SK-N-SH (cell line): ENCODE measurements around the gene SUMF1. TPM values are rescaled to one million over a fixed set of nuclear protein-coding genes. Genes with fewer than 3 reads are reported as not detected.
"Not testable (repeated sequence)": the region's sequence is repeated elsewhere in the genome, so short reads cannot be mapped to it uniquely, and the experiment has no call there.

ENCODE experiments used
- CTCF ChIA-PET: fragments of 300-600, 350-600 bp; formaldehyde crosslinking; extraction: SDS; loops from one replicate; lab custom pipeline; 2021; lab: Yijun Ruan, JAX
- POLR2A ChIA-PET: fragments of 350-600 bp; sonication (Branson Sonifier 250); formaldehyde crosslinking; extraction: SDS; loops from one replicate; lab custom pipeline; 2020; ENCODE audit warnings: antibody characterized with exemption, inconsistent platforms; lab: Yijun Ruan, JAX
- DNase-seq: peaks from one replicate; pipeline ENCODE4 v3.0.0; 2012
- H2AFZ ChIP-seq: fragments of 200-600 bp; sonication (generic); 2 replicates; pipeline ENCODE4 v1.8.1; 2016; ENCODE audit warnings: antibody characterized with exemption, mild to moderate bottlenecking, low read depth
- H3F3A ChIP-seq: fragments of 200-600 bp; sonication (generic); replicated peaks from 2 replicates; pipeline ENCODE3; 2016; ENCODE audit warnings: antibody characterized with exemption, mild to moderate bottlenecking; ENCODE audit not compliant: insufficient read depth
- H3K27ac ChIP-seq, 2 experiments: fragments of 200-500 bp in 1 of 2; fragments of 200-600 bp in 1 of 2; sonication (Bioruptor generic) in 1 of 2; sonication (generic), shearing (Covaris generic) in 1 of 2; 2 replicates each; pipeline versions ENCODE4 v1.5.1 to v1.6.1; 2014 to 2016; ENCODE audit warnings: low read depth in 2 of 2, inconsistent platforms in 1 of 2, low read length in 1 of 2, mild to moderate bottlenecking in 1 of 2, mixed read lengths in 1 of 2
- H3K27me3 ChIP-seq: fragments of 200-600 bp; sonication (generic), shearing (Covaris generic); 2 replicates; pipeline ENCODE4 v1.6.1; 2016; ENCODE audit warnings: mixed run types; ENCODE audit not compliant: insufficient read depth
- H3K36me3 ChIP-seq, 2 experiments: fragments of 200-500 bp in 1 of 2; fragments of 200-600 bp in 1 of 2; sonication (Bioruptor generic) in 1 of 2; sonication (generic) in 1 of 2; replicated peaks in 1 of 2; 2 replicates each; pipeline versions ENCODE3 to v1.5.1; 2014 to 2016; ENCODE audit warnings: low read length in 1 of 2, mild to moderate bottlenecking in 1 of 2; ENCODE audit not compliant: insufficient read depth in 2 of 2, control insufficient read depth in 1 of 2
- H3K4me1 ChIP-seq, 2 experiments: fragments of 200-500 bp in 1 of 2; fragments of 200-600 bp in 1 of 2; sonication (Bioruptor generic) in 1 of 2; sonication (generic), shearing (Covaris generic) in 1 of 2; 2 replicates each; pipeline versions ENCODE4 v1.5.1 to v1.6.1; 2014 to 2016; ENCODE audit warnings: low read depth in 1 of 2, low read length in 1 of 2, mixed run types in 1 of 2; ENCODE audit not compliant: insufficient read depth in 2 of 2, control insufficient read depth in 1 of 2
- H3K4me2 ChIP-seq: fragments of 200-600 bp; sonication (generic), shearing (Covaris generic); 2 replicates; pipeline ENCODE4 v1.6.1; 2017; ENCODE audit warnings: mixed run types
- H3K4me3 ChIP-seq, 2 experiments: fragments of 200-500 bp in 1 of 2; fragments of 200-600 bp in 1 of 2; sonication (Bioruptor generic) in 1 of 2; sonication (generic), shearing (Covaris generic) in 1 of 2; 2 replicates each; pipeline versions ENCODE4 v1.5.1 to v1.8.1; 2014 to 2016; ENCODE audit warnings: low read depth in 2 of 2, inconsistent platforms in 1 of 2, low read length in 1 of 2, mild to moderate bottlenecking in 1 of 2, mixed read lengths in 1 of 2, moderate library complexity in 1 of 2
- H3K79me2 ChIP-seq: fragments of 200-600 bp; sonication (generic); 2 replicates; pipeline ENCODE4 v1.8.1; 2017; ENCODE audit warnings: mild to moderate bottlenecking; ENCODE audit not compliant: insufficient read depth
- H3K9ac ChIP-seq: fragments of 200-600 bp; sonication (generic); 2 replicates; pipeline ENCODE4 v1.6.1; 2017; ENCODE audit warnings: mixed run types
- H3K9me2 ChIP-seq: fragments of 200-600 bp; sonication (generic); 2 replicates; pipeline ENCODE4 v1.6.1; 2017; ENCODE audit warnings: mixed run types
- H3K9me3 ChIP-seq: fragments of 200-600 bp; sonication (generic); 2 replicates; pipeline ENCODE4 v1.6.1; 2017; ENCODE audit warnings: mixed run types, mild to moderate bottlenecking, moderate library complexity
- H4K20me1 ChIP-seq: fragments of 200-600 bp; sonication (generic); 2 replicates; pipeline ENCODE4 v1.6.1; 2017; ENCODE audit warnings: mild to moderate bottlenecking, mixed run types; ENCODE audit not compliant: insufficient read depth
- ELF1 ChIP-seq: IDR thresholded peaks from 2 replicates; pipeline ENCODE4 v1.4.0; 2012
- GATA2 ChIP-seq: sonication (generic); formaldehyde crosslinking; IDR thresholded peaks from 2 replicates; pipeline ENCODE4 v1.5.0; 2020; ENCODE audit warnings: mild to moderate bottlenecking, missing genetic modification reagents
- JUND ChIP-seq: IDR thresholded peaks from 2 replicates; pipeline ENCODE4 v1.4.0; 2012
- NRF1 ChIP-seq: IDR thresholded peaks from 2 replicates; pipeline ENCODE4 v1.6.1; 2012; ENCODE audit warnings: low read depth, mild to moderate bottlenecking, low read length
- RCOR1 ChIP-seq: fragments of 150-350 bp; IDR thresholded peaks from 2 replicates; pipeline ENCODE4 v1.6.1; 2017; ENCODE audit warnings: antibody characterized with exemption, low read length
- TEAD4 ChIP-seq: IDR thresholded peaks from 2 replicates; pipeline ENCODE4 v1.4.0; 2012; ENCODE audit warnings: mild to moderate bottlenecking, borderline replicate concordance; ENCODE audit not compliant: insufficient read depth
- WGBS: methylation state at CpG from one replicate; pipeline ENCODE4 v1.1.6; 2017; ENCODE audit warnings: low lambda C conversion rate; 5-methylcytosine and 5-hydroxymethylcytosine counted together
- polyA plus RNA-seq, 3 experiments: library from polyadenylated mRNA; depleted of rRNA; stranded (reverse); fragments of >200 nt; gene quantifications; 2 replicates each; pipeline ENCODE4 v1.2.3, GENCODE V29; 2012
- TF ChIP-seq, protein P1 (sequence below): fragments of 150-350 bp; IDR thresholded peaks from 2 replicates; pipeline ENCODE4 v1.6.1; 2017; ENCODE audit warnings: antibody characterized with exemption, low read length, low read depth, borderline replicate concordance
- TF ChIP-seq, protein P2 (sequence below): IDR thresholded peaks from 2 replicates; pipeline ENCODE4 v1.4.0; 2012; ENCODE audit warnings: low read depth

The SUMF1 gene
- polyA plus RNA-seq, 1 of the 3 experiments (the other 2 are of a cell fraction), result 56.9 TPM

DNA sequence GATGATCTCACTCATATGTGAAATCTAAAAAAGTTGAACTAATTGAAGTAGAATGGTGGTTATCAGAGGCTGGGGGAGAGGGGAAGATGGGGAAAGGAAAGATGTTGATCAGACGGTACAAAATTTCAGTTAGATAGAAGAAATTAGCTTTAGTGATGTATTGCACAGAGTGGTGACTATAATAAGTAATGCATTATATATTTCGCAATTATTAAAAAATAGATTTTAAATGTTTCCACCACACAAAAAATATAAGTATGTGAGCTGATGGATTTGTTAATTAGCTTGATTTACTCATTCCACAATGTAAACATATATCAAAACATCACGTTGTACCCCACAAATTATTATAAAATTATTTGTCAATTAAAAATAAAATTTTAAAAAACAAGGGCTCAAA lies 8.1 kb downstream of the SUMF1 start:
- CTCF ChIA-PET, result interaction anchor here (1.2 to 2.0 kb wide), 2 partner anchors 108 to 174 kb away, joined by 4 to 8 read pairs; no protein-coding TSS in a partner anchor
- Histone ChIP-seq H3K9me2 (no peaks in the 10 kb centered on the region), H3K4me2 (no peak overlapping the region), H3K79me2 (peaks cover 5% of the 10 kb centered on the region; the same call in 1 of the 2 replicates), H3K4me1 (no peaks in the 10 kb centered on the region; a peak in 1 of 4 replicates), H3K9me3 (no peaks in the 10 kb centered on the region), H3K9ac (no peak overlapping the region)
- no peak for DNase-seq
- TF ChIP-seq NRF1, result no peak
- no peak for TF ChIP-seq ELF1
- TF ChIP-seq, protein P1, sequence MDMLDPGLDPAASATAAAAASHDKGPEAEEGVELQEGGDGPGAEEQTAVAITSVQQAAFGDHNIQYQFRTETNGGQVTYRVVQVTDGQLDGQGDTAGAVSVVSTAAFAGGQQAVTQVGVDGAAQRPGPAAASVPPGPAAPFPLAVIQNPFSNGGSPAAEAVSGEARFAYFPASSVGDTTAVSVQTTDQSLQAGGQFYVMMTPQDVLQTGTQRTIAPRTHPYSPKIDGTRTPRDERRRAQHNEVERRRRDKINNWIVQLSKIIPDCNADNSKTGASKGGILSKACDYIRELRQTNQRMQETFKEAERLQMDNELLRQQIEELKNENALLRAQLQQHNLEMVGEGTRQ, result no peak
- TF ChIP-seq, protein P2, sequence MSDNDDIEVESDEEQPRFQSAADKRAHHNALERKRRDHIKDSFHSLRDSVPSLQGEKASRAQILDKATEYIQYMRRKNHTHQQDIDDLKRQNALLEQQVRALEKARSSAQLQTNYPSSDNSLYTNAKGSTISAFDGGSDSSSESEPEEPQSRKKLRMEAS, result no peak
- TF ChIP-seq TEAD4, result no peak
- no peak for TF ChIP-seq JUND
- no peak for TF ChIP-seq GATA2 (CRISPR knock-in tag)
- TF ChIP-seq, all 33 proteins: peak for 0
- H3F3A ChIP-seq, result peaks cover 10% of the 10 kb centered on the region
- H3K27ac ChIP-seq, result no peak overlapping the region
- H4K20me1 ChIP-seq, result no peaks in the 10 kb centered on the region
- no peaks in the 10 kb centered on the region for H3K27me3 ChIP-seq
- H3K4me3 ChIP-seq, result no peak overlapping the region
- POLR2A ChIA-PET, result no interaction called here
- H2AFZ ChIP-seq, result no peak overlapping the region
- 93% methylated on average over 3 of the region's 3 CpGs for WGBS
- H3K36me3 ChIP-seq, result no peaks in the 10 kb centered on the region

DNA sequence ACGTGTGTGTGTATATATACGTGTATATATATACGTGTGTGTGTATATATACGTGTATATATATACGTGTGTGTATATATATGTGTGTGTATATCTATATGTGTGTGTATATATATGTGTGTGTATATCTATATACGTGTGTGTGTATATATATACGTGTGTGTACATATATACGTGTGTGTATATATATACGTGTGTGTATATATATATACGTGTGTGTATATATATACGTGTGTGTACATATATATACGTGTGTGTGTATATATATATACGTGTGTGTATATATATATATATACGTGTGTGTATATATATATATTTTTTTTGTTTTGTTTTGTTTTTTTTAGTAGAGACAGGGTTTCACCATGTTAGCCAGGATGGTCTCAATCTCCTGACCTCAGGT lies 10.3 kb downstream of the SUMF1 start:
- CTCF ChIA-PET, H3K36me3 ChIP-seq, H4K20me1 ChIP-seq, H3K4me3 ChIP-seq, H2AFZ ChIP-seq, DNase-seq, H3K27me3 ChIP-seq, POLR2A ChIA-PET, H3K4me2 ChIP-seq, H3K9ac ChIP-seq, H3K79me2 ChIP-seq, H3K4me1 ChIP-seq, H3K9me3 ChIP-seq, H3K27ac ChIP-seq, H3K9me2 ChIP-seq: not testable (repeated sequence)
- whole genome bisulfite sequencing, result 92% methylated on average over 14 of the region's 14 CpGs
- peaks cover 10% of the 10 kb centered on the region for H3F3A ChIP-seq

DNA sequence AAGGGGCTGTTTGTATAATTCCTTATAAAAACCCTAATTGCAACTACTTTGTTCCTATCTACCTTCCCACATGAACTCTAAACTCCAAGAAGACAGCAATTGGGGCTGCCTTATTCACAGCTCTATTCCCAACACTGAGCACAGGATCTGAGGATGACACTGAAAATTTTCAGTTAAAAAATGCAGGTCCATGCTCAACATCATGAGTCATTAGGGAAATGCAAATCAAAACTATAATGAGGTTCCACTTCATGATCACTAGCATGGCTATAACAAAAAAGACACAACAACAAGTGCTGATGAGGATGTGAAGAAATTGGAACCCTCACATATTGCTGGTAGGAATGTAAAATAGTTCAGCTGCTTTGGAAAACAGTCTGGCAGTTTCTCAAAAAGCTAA lies 12.9 kb downstream of the SUMF1 start:
- ChIA-PET POLR2A (no interaction called here), CTCF (interaction anchor here (1.2 kb wide), 1 partner anchor 21 kb away, joined by 3 read pairs; no protein-coding TSS in a partner anchor)
- no peaks in the 10 kb centered on the region for H3K9me3 ChIP-seq

More for the DNA sequence above, 12.9 kb downstream of the SUMF1 start:
- Histone ChIP-seq H2AFZ (no peak overlapping the region), H3K27me3 (no peaks in the 10 kb centered on the region), H3K9ac (no peak overlapping the region), H3K4me1 (no peaks in the 10 kb centered on the region; a peak in 1 of 4 replicates), H3K4me2 (no peak overlapping the region), H3K79me2 (peaks cover 5% of the 10 kb centered on the region; the same call in 1 of the 2 replicates), H3K4me3 (no peak overlapping the region), H3K36me3 (peaks cover 0 to 6% of the 10 kb centered on the region in 2 experiments), H3K27ac (no peak overlapping the region), H3K9me2 (no peaks in the 10 kb centered on the region), H3F3A (peaks cover 10% of the 10 kb centered on the region), H4K20me1 (no peaks in the 10 kb centered on the region)
- DNase-seq, result no peak
- no peak for TF ChIP-seq RCOR1
